ENCODE data around the gene COL27A1.

The COL27A1 gene

DNA sequence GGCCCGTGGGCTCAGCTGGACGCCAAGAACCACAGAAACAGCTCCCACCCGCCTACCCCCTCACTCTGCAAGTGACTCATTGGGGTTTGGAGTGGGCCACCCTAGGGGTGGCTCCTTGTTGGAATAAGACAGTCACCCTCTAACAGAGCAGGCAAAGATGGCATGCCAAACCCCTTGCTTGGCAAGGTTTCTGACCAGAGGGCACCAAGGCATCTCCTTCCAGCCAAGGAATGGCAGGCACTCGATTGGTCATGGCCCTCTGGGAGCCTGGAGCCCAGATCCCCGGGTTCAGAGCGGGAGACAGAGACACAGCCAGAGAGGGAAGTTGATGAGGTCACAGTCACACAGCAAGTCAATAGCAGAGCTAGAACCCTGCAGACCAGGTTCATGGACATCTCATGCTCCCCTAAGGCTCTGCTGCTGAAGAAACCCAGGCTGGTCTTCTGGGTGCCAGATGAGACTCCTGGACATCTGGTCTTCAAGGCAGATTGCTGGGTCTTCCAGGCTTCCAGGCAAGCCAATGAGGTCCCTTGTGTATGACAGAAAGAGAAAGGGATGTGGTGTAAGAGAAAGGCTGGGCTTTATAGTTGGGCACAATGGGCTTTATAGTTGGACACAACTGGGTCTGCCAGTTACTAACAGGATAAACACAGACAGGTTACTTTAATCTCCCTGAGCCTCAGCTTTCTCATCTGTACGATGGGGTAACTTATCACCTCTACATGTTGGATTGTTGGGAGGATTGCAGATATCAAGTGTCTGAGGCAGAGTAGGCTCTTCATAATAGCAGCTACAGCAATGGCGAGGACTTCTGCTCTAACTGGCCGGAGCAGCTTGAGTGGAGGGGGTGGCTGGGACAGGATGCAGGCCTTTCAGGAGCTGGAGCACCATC is 33.0 kb upstream of the COL27A1 start:
- Histone ChIP-seq H3K9ac (no peak overlapping the region), H3K4me2 (no peak overlapping the region), H4K20me1 (ENCODE audit: insufficient read depth) (no peaks in the 10 kb centered on the region)

DNA sequence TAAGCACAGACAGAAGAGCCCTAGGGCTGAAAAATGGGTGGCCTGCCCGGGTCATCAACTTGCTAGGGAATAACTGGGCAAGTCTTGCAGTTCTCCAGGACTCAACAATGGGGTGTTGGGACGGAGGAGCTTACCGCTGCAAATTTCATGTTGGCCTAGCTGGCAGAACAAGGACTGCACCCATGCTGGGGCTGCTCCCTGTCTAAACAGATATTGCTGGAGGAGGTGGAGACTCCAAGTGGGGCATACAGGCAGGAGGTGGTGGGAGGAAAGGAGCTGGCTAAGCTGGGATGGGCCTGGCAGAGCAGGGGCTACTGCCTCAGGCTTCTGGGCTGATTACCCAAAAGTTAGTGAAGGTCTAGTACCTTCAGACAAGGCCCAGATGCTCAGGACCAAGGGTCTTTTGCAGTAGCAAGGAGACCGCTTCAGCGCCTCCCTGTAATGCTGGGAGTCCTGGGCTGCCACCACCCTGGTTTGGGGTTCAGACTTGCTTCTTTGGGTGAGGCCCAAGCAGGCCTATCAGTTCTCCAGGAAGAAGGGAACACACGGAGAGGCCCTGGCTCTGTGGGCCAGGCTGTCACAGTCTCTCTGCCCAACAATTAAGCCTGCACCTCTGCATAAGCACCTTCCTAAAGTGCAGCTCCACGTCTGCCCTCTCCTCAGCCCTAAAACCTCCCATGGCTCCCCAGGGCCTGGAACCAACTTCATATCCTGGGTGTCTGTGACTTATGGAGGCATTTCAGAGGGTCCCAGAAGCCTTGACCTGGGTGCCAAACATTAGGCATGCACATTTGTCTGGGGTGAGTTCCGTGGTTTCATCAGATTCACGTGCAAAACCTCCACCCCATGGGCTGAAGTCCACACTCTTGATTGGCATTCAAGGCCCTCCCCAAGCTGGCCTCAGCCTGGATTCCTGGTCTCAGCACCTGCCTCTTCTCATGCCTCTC is 32.0 kb upstream of the COL27A1 start:
- Histone ChIP-seq H3K4me2 (no peak overlapping the region), H2AFZ (ENCODE audit: low read depth) (no peak overlapping the region), H3K9ac (no peak overlapping the region), H4K20me1 (ENCODE audit: insufficient read depth) (no peaks in the 10 kb centered on the region), H3K27me3 (ENCODE audit: insufficient read depth, low read depth) (no peaks in the 10 kb centered on the region), H3K27ac (no peak overlapping the region), H3K4me1 (ENCODE audit: low read depth, poor library complexity, severe bottlenecking) (no peaks in the 10 kb centered on the region), H3K79me2 (ENCODE audit: insufficient read depth, low read depth) (no peaks in the 10 kb centered on the region), H3K4me3 (IDR thresholded peaks at IDR 0.05; ENCODE audit: insufficient read depth, low read depth, low read length) (no peak overlapping the region), H3K36me3 (ENCODE audit: insufficient read depth) (no peaks in the 10 kb centered on the region)
- no peak for TF ChIP-seq CTCF (conservative IDR thresholded peaks at IDR 0.05; ENCODE audit: low read depth, low read length)

More for the DNA sequence above, 33.0 kb upstream of the COL27A1 start:
- Histone ChIP-seq H2AFZ (ENCODE audit: low read depth) (no peak overlapping the region), H3K27me3 (ENCODE audit: insufficient read depth, low read depth) (no peaks in the 10 kb centered on the region), H3K4me1 (ENCODE audit: low read depth, poor library complexity, severe bottlenecking) (no peaks in the 10 kb centered on the region), H3K36me3 (ENCODE audit: insufficient read depth) (no peaks in the 10 kb centered on the region), H3K4me3 (IDR thresholded peaks at IDR 0.05; ENCODE audit: insufficient read depth, low read depth, low read length) (no peak overlapping the region), H3K27ac (no peak overlapping the region), H3K79me2 (ENCODE audit: insufficient read depth, low read depth) (no peaks in the 10 kb centered on the region)
- TF ChIP-seq CTCF (conservative IDR thresholded peaks at IDR 0.05; ENCODE audit: low read depth, low read length) = no peak

- Histone ChIP-seq H3K27me3 (ENCODE audit: insufficient read depth, low read depth) (no peaks in the 10 kb centered on the region), H3K36me3 (ENCODE audit: insufficient read depth) (no peaks in the 10 kb centered on the region), H3K79me2 (ENCODE audit: insufficient read depth, low read depth) (no peaks in the 10 kb centered on the region), H3K9ac (no peak overlapping the region), H3K27ac (no peak overlapping the region), H3K4me3 (IDR thresholded peaks at IDR 0.05; ENCODE audit: insufficient read depth, low read depth, low read length) (no peak overlapping the region), H2AFZ (ENCODE audit: low read depth) (no peak overlapping the region), H3K4me2 (no peak overlapping the region), H4K20me1 (ENCODE audit: insufficient read depth) (no peaks in the 10 kb centered on the region), H3K4me1 (ENCODE audit: low read depth, poor library complexity, severe bottlenecking) (no peaks in the 10 kb centered on the region)
- no peak for TF ChIP-seq CTCF (conservative IDR thresholded peaks at IDR 0.05; ENCODE audit: low read depth, low read length)
Observed at GRCh38 chr9:114124138-114124537, 31.2 kb upstream of the COL27A1 start.

DNA sequence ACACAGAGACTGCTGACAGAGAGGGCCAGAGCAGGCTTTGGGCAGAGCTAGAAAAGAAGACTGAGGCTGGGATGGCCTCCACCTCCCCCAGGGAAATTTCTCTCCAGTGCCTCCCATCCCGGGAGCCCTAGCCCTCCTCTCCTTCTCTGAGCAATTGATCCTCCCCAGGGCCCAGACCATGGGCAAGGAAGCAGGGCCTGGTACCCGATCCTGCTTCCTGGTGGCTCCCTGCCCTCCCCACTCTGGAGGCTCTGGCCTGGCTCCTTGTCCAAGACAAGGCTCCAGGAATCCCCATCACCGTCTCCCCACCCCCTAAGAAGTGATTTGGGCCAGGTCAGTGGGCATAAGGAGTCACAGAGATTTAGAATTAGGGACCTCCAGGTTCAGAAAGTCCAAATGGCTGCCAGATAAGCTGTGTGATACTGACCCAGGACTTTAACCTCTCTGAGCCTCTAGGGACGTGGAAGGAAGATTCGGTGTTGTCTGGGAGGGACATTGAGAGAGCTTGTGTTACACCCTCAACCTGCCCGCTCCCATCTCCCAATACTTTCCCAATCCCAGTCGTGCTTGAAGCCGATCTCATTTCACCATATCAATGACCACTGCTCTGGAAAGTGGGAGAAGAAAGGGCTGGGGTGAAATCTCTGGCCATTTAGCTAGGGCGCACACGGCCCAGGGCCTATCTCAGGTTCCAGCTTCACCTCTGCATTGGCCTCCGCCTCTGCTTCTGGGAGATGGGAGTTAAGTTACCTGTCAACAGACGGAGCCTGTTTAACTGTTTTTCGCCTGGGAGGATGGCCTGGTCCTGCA is 30.5 kb upstream of the COL27A1 start:
- Histone ChIP-seq H3K4me3 (IDR thresholded peaks at IDR 0.05; ENCODE audit: insufficient read depth, low read depth, low read length) (no peak overlapping the region), H3K9ac (no peak overlapping the region), H3K27ac (no peak overlapping the region), H3K36me3 (ENCODE audit: insufficient read depth) (no peaks in the 10 kb centered on the region), H3K4me2 (no peak overlapping the region), H3K79me2 (ENCODE audit: insufficient read depth, low read depth) (no peaks in the 10 kb centered on the region), H3K27me3 (ENCODE audit: insufficient read depth, low read depth) (no peaks in the 10 kb centered on the region), H4K20me1 (ENCODE audit: insufficient read depth) (no peaks in the 10 kb centered on the region), H3K4me1 (ENCODE audit: low read depth, poor library complexity, severe bottlenecking) (no peaks in the 10 kb centered on the region), H2AFZ (ENCODE audit: low read depth) (no peak overlapping the region)
- no peak for TF ChIP-seq CTCF (conservative IDR thresholded peaks at IDR 0.05; ENCODE audit: low read depth, low read length)

Data from KMS-11 (cell line).